Measurements from ENCODE around the gene OR5D16.
"Not testable (repeated sequence)": the region's sequence is repeated elsewhere in the genome, so short reads cannot be mapped to it uniquely, and the experiment has no call there.

The OR5D16 gene

DNA sequence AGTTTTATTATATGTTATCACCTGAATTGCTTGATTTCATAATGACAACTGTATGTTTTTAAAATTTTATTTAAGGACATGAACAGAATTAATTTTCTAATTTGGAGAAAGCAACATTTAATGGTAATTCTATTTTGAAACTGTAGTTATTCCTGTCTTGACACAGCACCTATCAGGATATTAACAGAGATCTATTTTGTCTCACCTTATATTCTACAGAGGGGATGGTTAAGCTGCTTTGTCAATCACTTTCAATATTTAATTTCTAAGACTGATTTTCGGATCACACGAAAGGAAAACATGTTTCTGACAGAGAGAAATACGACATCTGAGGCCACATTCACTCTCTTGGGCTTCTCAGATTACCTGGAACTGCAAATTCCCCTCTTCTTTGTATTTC lies at the start of gene OR5D16:
Gene OR5D16, plus strand, starts transcription at position 301 of the 400 bp plus-strand sequence. Its CDS starts 0 bp downstream, at position 301.
- DNase-seq (ENCODE audit: low read depth, low spot score) = no peak

DNA sequence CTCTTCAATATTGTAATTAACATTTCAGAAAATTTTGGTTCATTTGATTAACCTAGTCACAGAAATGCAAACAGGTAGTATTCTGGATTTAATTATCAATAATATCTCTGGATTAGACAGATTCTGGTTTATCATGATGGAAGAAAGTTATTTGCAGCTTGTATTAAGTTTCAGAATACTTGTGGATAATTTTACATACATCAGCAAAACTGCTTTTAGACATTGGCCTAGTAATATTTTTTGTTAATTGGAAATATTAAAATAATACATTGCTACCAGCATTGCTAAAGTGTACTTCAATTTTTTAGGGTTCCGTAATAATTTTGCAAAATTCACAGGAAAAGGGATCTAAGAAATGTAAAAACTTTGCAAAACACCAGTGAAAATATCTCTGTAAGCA lies 46.9 kb upstream of the OR5D16 start:
- no peak for DNase-seq (ENCODE audit: low read depth, low spot score)

DNA sequence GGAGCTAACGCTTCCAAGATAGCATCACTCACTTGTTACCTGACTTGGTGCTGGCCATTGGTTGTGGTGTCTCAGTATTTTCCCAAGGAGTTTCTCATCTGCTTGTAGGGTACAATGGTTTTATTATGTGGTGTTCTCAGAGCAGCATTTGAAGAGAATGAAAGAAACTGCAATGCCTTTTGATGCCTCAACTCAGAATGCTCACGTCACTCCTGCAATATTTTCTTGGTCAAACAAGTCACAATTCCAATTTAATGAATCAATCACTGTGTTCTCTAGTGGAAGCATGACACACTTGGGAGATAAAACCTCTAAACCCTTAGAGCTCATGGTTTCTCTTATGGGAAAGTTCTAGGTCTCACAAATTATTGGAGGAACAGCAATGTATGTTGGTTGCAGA lies 45.2 kb upstream of the OR5D16 start:
- DNase-seq (ENCODE audit: low read depth, low spot score) = no peak

DNA sequence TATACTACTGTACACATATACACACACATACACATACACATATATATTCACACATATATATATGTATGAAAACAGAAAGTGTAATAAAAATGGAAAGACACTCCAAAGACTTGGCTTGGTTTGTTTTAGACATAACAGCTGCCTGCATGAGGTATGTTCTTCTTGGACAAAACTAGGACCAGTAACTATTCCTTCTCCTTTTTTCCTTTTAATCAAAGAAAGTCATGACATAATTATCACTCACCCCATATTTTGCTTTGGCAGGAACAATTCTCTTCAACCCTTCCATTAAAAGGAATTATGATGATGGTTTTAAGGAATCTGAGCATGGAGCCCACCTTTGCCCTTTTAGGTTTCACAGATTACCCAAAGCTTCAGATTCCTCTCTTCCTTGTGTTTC lies 43.3 kb upstream of the OR5D16 start, which contains the start of gene OR5D14:
Gene OR5D14, plus strand, starts transcription at position 301 of the 400 bp plus-strand sequence. Its CDS starts 0 bp downstream, at position 301.
- no peak for DNase-seq (ENCODE audit: low read depth, low spot score)

DNA sequence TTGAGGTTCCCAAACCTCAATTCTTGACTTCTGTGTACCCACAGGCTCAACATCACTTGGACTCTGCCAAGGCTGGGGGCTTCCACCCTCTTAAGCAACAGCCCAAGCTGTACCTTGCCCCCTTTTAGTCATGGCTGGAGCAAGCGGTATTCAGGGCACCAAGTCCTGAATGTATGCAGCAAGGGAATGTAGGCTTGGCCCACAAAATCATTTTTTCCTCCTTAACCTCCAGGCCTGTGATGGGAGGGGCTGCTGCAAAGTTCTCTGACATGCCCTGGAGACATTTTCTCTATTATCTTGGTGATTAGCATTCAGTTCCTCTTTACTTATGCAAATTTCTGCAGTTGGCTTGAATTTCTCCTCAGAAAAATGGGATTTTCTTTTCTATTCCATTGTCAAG lies 32.3 kb upstream of the OR5D16 start:
- DNase-seq (ENCODE audit: low read depth, low spot score) = no peak

- no peak for DNase-seq (ENCODE audit: low read depth, low spot score)
Measured at GRCh38 chr11:55811067-55811466, 27.5 kb upstream of the OR5D16 start, which contains the start of gene OR5L1. Gene OR5L1, plus strand, starts transcription at chr11:55811367. Its CDS starts 100 bp downstream, at chr11:55811467.

DNA sequence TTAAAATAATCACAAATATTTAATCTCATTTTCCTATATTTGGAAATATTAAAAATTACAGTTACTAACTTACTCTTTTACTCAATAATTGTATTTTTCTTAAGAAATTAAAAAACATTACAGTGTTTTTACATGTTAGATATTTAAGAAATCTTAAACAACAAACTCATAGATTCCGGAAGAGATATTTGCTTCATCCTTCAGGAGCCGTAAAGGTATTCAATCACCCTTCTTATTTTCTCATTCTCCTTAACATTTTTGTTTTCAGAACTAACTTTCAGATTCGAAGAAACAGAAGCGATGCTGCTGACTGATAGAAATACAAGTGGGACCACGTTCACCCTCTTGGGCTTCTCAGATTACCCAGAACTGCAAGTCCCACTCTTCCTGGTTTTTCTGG lies 19.2 kb upstream of the OR5D16 start, which contains the start of gene OR5D18:
Gene OR5D18, plus strand, starts transcription at position 301 of the 400 bp plus-strand sequence. Its CDS starts 0 bp downstream, at position 301.
- DNase-seq (ENCODE audit: low read depth, low spot score) = no peak

GRCh38 chr11:55826919-55827318 lies 11.6 kb upstream of the OR5D16 start, which contains the start of gene OR5L2:
Gene OR5L2, plus strand, starts transcription at chr11:55827219. Its CDS starts 0 bp downstream, at chr11:55827219.
- no peak for DNase-seq (ENCODE audit: low read depth, low spot score)

DNA sequence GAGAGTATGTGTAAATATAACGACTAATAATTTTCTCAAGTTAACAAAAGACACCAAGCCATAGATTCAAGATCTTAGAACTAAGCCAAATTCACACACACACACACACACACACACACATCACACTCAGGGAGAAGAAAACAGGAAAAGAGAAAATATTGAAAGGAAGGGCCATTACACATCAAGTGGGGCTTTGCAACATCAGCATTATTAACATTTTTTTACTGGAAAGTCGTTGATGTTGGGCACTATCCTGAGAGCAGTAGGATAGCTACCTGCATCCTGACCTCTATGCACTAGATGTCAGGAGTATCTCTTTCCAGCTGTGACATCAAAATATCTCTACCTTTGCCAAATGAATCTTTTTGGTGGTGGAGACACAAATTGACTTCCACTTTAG lies 8.9 kb downstream of the OR5D16 start:
- DNase-seq (ENCODE audit: low read depth, low spot score) = no peak

DNA sequence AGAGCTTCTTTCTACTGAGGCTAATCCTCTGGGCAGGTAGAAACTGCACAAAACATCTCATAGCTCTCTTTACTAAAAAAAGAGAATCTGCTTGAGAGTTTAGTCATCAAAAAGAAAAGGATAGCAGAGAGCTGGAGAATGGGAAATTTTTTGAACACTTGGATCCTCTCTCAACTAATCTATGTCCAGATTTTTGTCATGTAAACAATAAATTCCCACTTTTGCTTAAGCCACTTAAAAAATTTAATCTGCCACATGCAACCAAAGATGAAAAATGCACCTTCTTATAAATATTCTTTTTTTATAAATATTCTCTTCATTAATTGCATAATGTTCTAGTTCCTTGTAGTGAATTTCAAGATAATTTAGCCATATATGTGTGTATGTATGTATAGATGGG lies 10.5 kb downstream of the OR5D16 start:
- no peak for DNase-seq (ENCODE audit: low read depth, low spot score)

DNA sequence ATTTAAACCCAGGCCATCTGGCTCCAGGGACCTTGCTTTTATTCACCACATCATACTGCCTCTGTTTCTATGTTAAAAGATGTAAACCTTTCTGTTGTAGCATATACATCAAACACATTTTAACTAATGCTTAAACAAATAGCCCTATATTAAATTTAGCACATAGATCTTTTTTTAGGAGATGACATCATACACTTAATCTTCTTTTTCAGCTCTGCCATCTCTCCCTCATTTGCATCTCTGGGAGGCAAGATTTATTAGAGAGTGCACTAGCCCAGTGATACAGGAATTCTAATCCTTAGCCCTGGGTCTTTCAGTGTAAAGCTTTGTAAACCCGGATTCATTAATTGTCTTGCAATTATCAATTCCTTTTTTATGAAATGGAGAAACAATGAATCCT lies 13.6 kb downstream of the OR5D16 start:
- no peak for DNase-seq (ENCODE audit: low read depth, low spot score)

- no peak for DNase-seq (ENCODE audit: low read depth, low spot score)
Measured at GRCh38 chr11:55854704-55855103, 16.2 kb downstream of the OR5D16 start.

DNA sequence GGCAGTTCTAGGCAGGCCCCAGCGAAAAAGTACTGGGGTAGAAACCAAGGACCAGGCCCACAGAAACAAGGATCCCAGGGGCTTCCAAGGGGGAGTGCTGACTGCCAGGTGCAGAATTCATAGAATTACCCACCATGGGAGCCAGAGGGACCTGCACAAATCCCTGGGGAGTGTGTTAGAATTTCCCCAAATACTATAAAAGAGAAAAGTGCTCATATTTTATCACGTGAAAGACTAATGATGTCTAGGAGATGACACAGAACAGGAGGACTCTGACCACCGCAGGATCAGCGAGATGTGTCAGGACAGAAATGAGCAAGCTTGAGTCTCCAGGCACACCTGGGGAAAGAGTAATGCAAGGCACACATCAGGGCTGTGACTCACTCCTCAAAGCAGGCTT lies 28.8 kb downstream of the OR5D16 start:
- DNase-seq (ENCODE audit: low read depth, low spot score) = not testable (repeated sequence)

- not testable (repeated sequence) for DNase-seq (ENCODE audit: low read depth, low spot score)
Measured at GRCh38 chr11:55872731-55873130, 34.2 kb downstream of the OR5D16 start.

GRCh38 chr11:55873146-55873545 lies 34.6 kb downstream of the OR5D16 start:
- DNase-seq (ENCODE audit: low read depth, low spot score) = not testable (repeated sequence)

DNA sequence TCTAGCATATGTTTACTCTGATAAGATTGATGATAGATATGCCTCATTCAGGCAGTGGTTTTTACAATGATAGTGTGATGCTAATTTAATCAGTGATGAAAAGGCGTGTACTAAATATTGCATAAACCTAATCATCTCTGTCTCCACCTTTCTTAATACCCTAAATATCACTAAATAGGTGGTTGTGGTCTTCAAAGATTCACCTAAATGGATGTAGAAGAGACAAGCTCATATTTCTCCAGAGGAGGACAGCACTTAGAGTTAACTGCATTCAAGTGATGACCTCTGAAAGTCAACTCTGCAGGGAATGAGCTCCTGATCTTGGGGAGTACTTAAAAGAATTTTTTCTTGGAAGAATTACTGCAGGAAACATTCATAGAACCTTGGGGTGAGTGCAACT lies 44.4 kb downstream of the OR5D16 start, which contains the start of gene TRIM51:
Gene TRIM51, plus strand, starts transcription at position 301 of the 400 bp plus-strand sequence. CDS start 2,132 bp downstream, outside the sequence.
- DNase-seq (ENCODE audit: low read depth, low spot score) = not testable (repeated sequence)

GRCh38 chr11:55884995-55885394 lies 46.4 kb downstream of the OR5D16 start:
- not testable (repeated sequence) for DNase-seq (ENCODE audit: low read depth, low spot score)

DNA sequence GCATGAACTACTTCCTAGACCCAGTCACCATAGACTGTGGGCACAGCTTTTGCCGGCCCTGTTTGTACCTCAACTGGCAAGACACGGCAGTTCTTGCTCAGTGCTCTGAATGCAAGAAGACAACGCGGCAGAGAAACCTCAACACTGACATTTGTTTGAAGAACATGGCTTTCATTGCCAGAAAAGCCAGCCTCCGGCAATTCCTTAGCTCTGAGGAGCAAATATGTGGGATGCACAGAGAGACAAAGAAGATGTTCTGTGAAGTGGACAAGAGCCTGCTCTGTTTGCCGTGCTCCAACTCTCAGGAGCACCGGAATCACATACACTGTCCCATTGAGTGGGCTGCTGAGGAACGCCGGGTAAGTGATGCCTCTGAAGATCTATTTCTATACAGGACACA lies 46.9 kb downstream of the OR5D16 start:
- DNase-seq (ENCODE audit: low read depth, low spot score) = not testable (repeated sequence)
